Adipocyte (in vitro differentiated cells): ENCODE measurements around the gene SNX32.
"Not testable (repeated sequence)": the region's sequence is repeated elsewhere in the genome, so short reads cannot be mapped to it uniquely, and the experiment has no call there.

ENCODE experiments used
- DNase-seq: peaks from one replicate; pipeline ENCODE4 v3.0.0-alpha.2; 2015; ENCODE audit warnings: low read depth
- H3K27me3 ChIP-seq: replicated peaks from 2 replicates; pipeline ENCODE4 v1.7.0; 2013; ENCODE audit warnings: mild to moderate bottlenecking, low read length, moderate library complexity; ENCODE audit not compliant: control insufficient read depth, insufficient read depth
- H3K36me3 ChIP-seq: 2 replicates; pipeline ENCODE4 v1.7.0; 2013; ENCODE audit warnings: low read length, mild to moderate bottlenecking, moderate library complexity; ENCODE audit not compliant: control insufficient read depth, insufficient read depth, severe bottlenecking
- H3K4me1 ChIP-seq: 2 replicates; pipeline ENCODE4 v1.7.0; 2013; ENCODE audit warnings: mild to moderate bottlenecking, low read length, moderate library complexity; ENCODE audit not compliant: control insufficient read depth, insufficient read depth
- H3K4me3 ChIP-seq: 2 replicates; pipeline ENCODE4 v1.7.0; 2013; ENCODE audit warnings: mild to moderate bottlenecking, low read length, moderate library complexity
- H3K9ac ChIP-seq: 2 replicates; pipeline ENCODE4 v1.7.0; 2013; ENCODE audit warnings: mild to moderate bottlenecking, low read length, moderate library complexity
- H3K9me3 ChIP-seq: 2 replicates; pipeline ENCODE4 v1.7.0; 2013; ENCODE audit warnings: mild to moderate bottlenecking, low read length, moderate library complexity; ENCODE audit not compliant: control insufficient read depth

SNX32 gene

GRCh38 chr11:65814986-65815565 is 18.7 kb upstream of the SNX32 start:
- Histone ChIP-seq H3K27me3 (no peaks in the 10 kb centered on the region), H3K4me1 (peaks cover 45% of the 10 kb centered on the region), H3K9ac (peak overlapping the region; percentile 37), H3K9me3 (no peaks in the 10 kb centered on the region), H3K36me3 (no peaks in the 10 kb centered on the region), H3K4me3 (peak overlapping the region; percentile 13)
- no peak for DNase-seq

- peaks cover 36% of the 10 kb centered on the region for H3K4me1 ChIP-seq
- peak overlapping the region; percentile 87 for H3K4me3 ChIP-seq
- H3K36me3 ChIP-seq = no peaks in the 10 kb centered on the region
- no peak overlapping the region for H3K9ac ChIP-seq
- no peaks in the 10 kb centered on the region for H3K27me3 ChIP-seq
- DNase-seq = no peak
- no peaks in the 10 kb centered on the region for H3K9me3 ChIP-seq
Measured at GRCh38 chr11:65816696-65817095, 17.1 kb upstream of the SNX32 start.

DNA sequence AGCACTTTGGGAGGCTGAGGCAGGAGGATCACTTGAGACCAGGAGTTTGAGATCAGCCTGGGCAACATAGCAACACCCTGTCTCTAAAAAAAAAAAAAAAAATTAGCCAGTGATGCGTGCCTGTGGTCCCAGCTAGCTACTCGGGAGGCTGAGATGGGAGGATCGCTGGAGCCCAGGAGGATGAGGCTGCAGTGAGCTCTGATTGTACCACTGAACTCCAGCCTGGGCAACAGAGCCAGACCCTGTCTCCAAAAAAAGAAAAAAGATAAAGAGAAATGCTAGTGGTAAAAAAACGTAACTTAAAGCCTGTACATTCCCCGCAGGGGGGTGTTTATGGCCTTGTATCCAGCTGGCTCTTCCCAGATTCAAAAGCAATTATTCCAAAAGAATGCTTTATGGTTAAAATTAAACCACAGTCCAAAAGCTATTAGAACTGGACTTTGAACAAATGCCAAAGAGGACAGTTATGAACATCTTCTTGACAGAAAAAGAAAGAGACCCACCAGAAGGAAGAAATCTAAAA is 16.4 kb upstream of the SNX32 start:
- Histone ChIP-seq H3K27me3 (no peaks in the 10 kb centered on the region), H3K4me1 (peaks cover 30% of the 10 kb centered on the region), H3K9me3 (no peaks in the 10 kb centered on the region), H3K9ac (peak overlapping the region; percentile 87), H3K4me3 (peak overlapping the region; percentile 87), H3K36me3 (no peaks in the 10 kb centered on the region)
- peak; percentile 27 for DNase-seq

DNA sequence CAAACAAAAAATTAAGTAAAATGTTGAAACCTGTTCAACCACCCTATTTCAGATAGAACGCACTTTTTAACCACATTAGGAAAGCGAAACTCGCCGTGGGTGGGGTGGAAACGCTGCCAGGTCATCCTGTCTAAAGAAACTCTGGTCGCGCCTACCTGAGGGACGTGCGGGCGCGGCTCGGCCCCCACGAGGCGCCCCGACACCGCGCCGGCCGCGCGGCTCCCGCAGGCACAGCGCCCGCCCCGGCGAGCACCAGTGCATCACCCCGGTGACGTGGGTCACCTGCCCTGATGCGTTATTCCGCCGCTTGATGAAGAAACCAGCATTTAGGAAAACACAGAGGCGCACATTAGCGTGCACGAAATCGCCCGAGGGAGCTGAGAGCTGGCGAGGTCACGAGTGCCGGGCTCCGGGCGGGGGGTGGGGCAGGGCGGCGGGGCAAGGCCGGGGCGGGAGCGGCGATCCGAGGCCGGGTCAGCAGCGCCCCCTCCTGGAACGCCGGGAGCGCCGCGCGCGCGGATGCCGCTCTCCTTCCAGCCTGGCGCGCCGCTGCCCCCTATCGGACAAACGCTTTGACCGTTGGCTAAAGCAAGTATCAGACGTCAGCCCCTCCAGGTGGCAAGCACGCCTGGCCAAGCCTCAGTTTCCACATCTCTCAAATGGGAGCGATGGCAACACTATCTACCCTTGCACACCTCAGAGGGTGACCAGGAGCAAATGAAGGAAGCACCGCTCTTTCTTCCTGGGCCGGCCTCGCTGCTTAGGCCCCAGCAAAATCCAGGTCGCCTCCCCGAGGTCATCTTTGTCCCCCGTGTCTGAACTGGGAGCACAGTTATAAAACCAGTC is 15.7 kb upstream of the SNX32 start:
- no peaks in the 10 kb centered on the region for H3K36me3 ChIP-seq
- peak; percentile 98 for DNase-seq
- H3K27me3 ChIP-seq = no peaks in the 10 kb centered on the region
- H3K9ac ChIP-seq = peak overlapping the region; percentile 87
- H3K4me3 ChIP-seq = peak overlapping the region; percentile 87
- no peaks in the 10 kb centered on the region for H3K9me3 ChIP-seq
- H3K4me1 ChIP-seq = peaks cover 24% of the 10 kb centered on the region

- H3K27me3 ChIP-seq = no peaks in the 10 kb centered on the region
- H3K4me3 ChIP-seq = no peak overlapping the region
- DNase-seq = no peak
Measured at GRCh38 chr11:65821107-65821506, 12.7 kb upstream of the SNX32 start.

GRCh38 chr11:65822776-65823528 is 10.8 kb upstream of the SNX32 start:
- DNase-seq = no peak
- no peak overlapping the region for H3K9ac ChIP-seq
- H3K36me3 ChIP-seq = no peaks in the 10 kb centered on the region
- no peaks in the 10 kb centered on the region for H3K4me1 ChIP-seq
- H3K27me3 ChIP-seq = no peaks in the 10 kb centered on the region
- H3K4me3 ChIP-seq = no peak overlapping the region
- no peaks in the 10 kb centered on the region for H3K9me3 ChIP-seq

More at GRCh38 chr11:65821107-65821506, 12.7 kb upstream of the SNX32 start:
- Histone ChIP-seq H3K36me3 (no peaks in the 10 kb centered on the region), H3K4me1 (peaks cover 4% of the 10 kb centered on the region), H3K9ac (no peak overlapping the region), H3K9me3 (no peaks in the 10 kb centered on the region)

- DNase-seq = no peak
- no peak overlapping the region for H3K4me3 ChIP-seq
- H3K9me3 ChIP-seq = no peaks in the 10 kb centered on the region
- H3K36me3 ChIP-seq = no peaks in the 10 kb centered on the region
- H3K9ac ChIP-seq = no peak overlapping the region
- peaks cover 2% of the 10 kb centered on the region for H3K27me3 ChIP-seq
- H3K4me1 ChIP-seq = no peaks in the 10 kb centered on the region
Measured at GRCh38 chr11:65826984-65827735, 6.6 kb upstream of the SNX32 start.

DNA sequence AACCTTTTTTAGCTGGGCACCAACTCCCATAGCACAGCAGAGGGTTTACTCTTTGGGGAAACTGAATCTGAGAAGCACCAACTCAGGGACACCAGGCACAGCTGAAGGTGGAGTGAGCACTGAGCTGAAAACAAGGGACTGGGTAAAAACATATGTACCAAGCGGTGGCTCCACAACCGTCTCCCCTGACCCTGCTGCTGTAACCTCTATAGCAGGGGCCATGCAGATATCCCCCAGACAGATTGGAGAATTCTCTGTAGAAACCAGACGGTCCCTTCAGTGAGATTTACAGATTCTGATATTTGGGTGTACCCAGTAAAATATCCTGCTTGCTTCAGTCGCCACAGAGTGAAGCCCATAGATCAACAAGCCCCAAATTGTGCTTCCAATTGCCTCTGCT is 4.3 kb upstream of the SNX32 start:
- H3K27me3 ChIP-seq = peaks cover 2% of the 10 kb centered on the region
- H3K9me3 ChIP-seq = no peaks in the 10 kb centered on the region
- DNase-seq = no peak
- H3K4me3 ChIP-seq = no peak overlapping the region
- H3K4me1 ChIP-seq = peaks cover 7% of the 10 kb centered on the region
- H3K36me3 ChIP-seq = no peaks in the 10 kb centered on the region
- H3K9ac ChIP-seq = no peak overlapping the region

DNA sequence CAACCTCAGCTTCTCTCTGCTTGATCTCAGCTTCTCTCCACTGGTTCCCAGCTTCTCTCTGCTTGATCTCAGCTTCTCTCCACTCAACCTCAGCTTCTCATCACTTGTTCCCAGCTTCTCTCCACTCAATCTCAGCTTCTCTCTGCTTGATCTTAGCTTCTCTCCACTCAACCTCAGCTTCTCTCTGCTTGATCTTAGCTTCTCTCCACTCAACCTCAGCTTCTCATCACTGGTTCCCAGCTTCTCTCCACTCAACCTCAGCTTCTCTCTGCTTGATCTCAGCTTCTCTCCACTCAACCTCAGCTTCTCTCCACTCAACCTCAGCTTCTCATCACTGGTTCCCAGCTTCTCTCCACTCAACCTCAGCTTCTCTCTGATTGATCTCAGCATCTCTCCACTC is 1.5 kb upstream of the SNX32 start:
- not testable (repeated sequence) for DNase-seq, H3K9ac ChIP-seq, H3K4me1 ChIP-seq, H3K4me3 ChIP-seq, H3K9me3 ChIP-seq, H3K36me3 ChIP-seq, H3K27me3 ChIP-seq

DNA sequence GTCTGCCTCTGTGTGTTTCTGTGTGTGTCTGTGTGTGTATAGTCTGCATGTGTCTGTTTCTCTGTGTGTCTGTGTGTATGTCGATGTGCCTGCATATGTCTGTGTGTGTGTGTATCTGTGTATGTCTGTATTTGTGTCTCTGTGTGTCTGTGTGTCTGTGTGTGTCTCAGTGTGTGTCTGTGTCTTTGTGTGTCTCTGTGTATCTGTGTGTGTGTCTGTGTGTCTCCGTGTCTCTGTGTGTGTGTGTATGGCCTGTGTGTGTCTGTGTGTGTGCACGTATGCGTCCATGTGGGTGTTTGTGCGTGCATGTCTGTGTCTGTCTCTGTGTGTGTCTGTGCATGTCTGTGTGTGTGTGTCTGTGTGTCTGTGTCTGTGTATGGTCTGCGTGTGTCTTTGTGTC is 439 bp downstream of the SNX32 start:
- H3K36me3 ChIP-seq = no peaks in the 10 kb centered on the region
- H3K27me3 ChIP-seq = peaks cover 2% of the 10 kb centered on the region
- peaks cover 8% of the 10 kb centered on the region for H3K4me1 ChIP-seq

More for the DNA sequence above, 439 bp downstream of the SNX32 start:
- DNase-seq = no peak
- no peaks in the 10 kb centered on the region for H3K9me3 ChIP-seq
- H3K4me3 ChIP-seq = peak overlapping the region; percentile 86
- peak overlapping the region; percentile 66 for H3K9ac ChIP-seq
